Suprapubic skin (tissue), 4 donors: Measurements from ENCODE around the gene CCDC102B. TPM values are rescaled to one million over a fixed set of nuclear protein-coding genes. Genes with fewer than 3 reads are reported as not detected.
"Not testable (repeated sequence)": the region's sequence is repeated elsewhere in the genome, so short reads cannot be mapped to it uniquely, and the experiment has no call there.

Experiments used
- DNase-seq, 2 donors: peaks; one replicate each; pipeline ENCODE4 v3.0.0-alpha.2; 2019; ENCODE audit warnings: low spot score in 2 of 2
- H3K27ac ChIP-seq: fragments of 200-600 bp; sonication (generic); one replicate; pipeline ENCODE4 v1.5.1; 2019
- H3K27me3 ChIP-seq: fragments of 200-600 bp; sonication (generic); one replicate; pipeline ENCODE4 v1.5.1; 2019
- H3K36me3 ChIP-seq: fragments of 200-600 bp; sonication (generic); one replicate; pipeline ENCODE4 v1.5.1; 2019
- H3K4me1 ChIP-seq: fragments of 200-600 bp; sonication (generic); one replicate; pipeline ENCODE4 v1.5.1; 2019
- H3K4me3 ChIP-seq: fragments of 200-600 bp; sonication (generic); one replicate; pipeline ENCODE4 v1.5.1; 2019; ENCODE audit warnings: mild to moderate bottlenecking
- H3K9me3 ChIP-seq: fragments of 200-600 bp; sonication (generic); one replicate; pipeline ENCODE4 v1.5.1; 2019
- EP300 ChIP-seq: sonication (generic); formaldehyde crosslinking; IDR thresholded peaks from one replicate; pipeline ENCODE4 v1.6.1; 2017; ENCODE audit warnings: antibody characterized with exemption
- POLR2A ChIP-seq, 2 donors: fragments of 450-650 bp; IDR thresholded peaks; one replicate each; pipeline ENCODE4 v1.6.1; 2017; ENCODE audit warnings: antibody characterized with exemption in 2 of 2, mild to moderate bottlenecking in 2 of 2, moderate library complexity in 2 of 2
- POLR2AphosphoS5 ChIP-seq, 3 donors: sonication (generic); formaldehyde crosslinking; IDR thresholded peaks; one replicate each; pipeline ENCODE4 v1.6.1; 2017; ENCODE audit warnings: antibody characterized with exemption in 3 of 3
- WGBS: methylation state at CpG from one replicate; pipeline ENCODE4 v1.1.5; 2018; 5-methylcytosine and 5-hydroxymethylcytosine counted together
- total RNA-seq, 4 donors: library from RNA; depleted of rRNA; stranded (reverse); fragments of >200 nt; gene quantifications; one replicate each; pipeline ENCODE4 v1.1.0, GENCODE V29; 2016
- TF ChIP-seq, protein P1 (sequence below), 2 donors: fragments of 200-600 bp in 1 of 2; fragments of 450-650 bp in 1 of 2; sonication (generic) in 1 of 2; IDR thresholded peaks; one replicate each; pipeline ENCODE4 v1.5.1; 2016 to 2019; ENCODE audit warnings: antibody characterized with exemption in 2 of 2, mild to moderate bottlenecking in 1 of 2, moderate library complexity in 1 of 2

CCDC102B gene
- total RNA-seq, 4 donors from 2014 or later, result 1.6 to 4.1 (median 2.7) TPM; not detected in 1

DNA sequence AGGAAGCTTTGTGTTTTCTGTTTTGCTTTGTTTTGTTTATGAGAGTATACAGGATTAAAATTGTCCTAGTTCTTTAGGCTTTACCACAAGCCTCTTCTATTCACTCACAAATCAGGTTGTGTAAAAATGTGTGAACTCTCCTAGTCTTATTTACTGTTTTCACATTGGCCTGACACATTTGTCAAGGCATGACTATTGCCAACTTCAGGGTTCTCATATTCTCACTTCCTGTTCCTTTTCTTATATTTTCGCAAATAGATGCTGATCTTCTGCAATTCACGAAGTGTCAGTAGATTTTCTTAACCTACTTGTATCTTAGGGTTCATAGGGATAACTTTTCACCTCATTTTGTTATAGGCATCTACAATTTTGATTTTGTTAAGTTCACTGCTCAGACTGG, 67.1 kb downstream of the CCDC102B start:
- Histone ChIP-seq H3K27me3 (no peaks in the 10 kb centered on the region), H3K9me3 (no peaks in the 10 kb centered on the region), H3K4me1 (no peaks in the 10 kb centered on the region), H3K27ac (no peak overlapping the region), H3K36me3 (no peaks in the 10 kb centered on the region), H3K4me3 (no peak overlapping the region)
- DNase-seq, result no peak
- WGBS, result 77% methylated on average over 2 of the region's 2 CpGs
- TF ChIP-seq POLR2AphosphoS5 (IDR thresholded peaks at IDR 0.05) (no peak), EP300 (no peak), POLR2A (IDR thresholded peaks at IDR 0.05) (no peak)
- TF ChIP-seq, protein P1, sequence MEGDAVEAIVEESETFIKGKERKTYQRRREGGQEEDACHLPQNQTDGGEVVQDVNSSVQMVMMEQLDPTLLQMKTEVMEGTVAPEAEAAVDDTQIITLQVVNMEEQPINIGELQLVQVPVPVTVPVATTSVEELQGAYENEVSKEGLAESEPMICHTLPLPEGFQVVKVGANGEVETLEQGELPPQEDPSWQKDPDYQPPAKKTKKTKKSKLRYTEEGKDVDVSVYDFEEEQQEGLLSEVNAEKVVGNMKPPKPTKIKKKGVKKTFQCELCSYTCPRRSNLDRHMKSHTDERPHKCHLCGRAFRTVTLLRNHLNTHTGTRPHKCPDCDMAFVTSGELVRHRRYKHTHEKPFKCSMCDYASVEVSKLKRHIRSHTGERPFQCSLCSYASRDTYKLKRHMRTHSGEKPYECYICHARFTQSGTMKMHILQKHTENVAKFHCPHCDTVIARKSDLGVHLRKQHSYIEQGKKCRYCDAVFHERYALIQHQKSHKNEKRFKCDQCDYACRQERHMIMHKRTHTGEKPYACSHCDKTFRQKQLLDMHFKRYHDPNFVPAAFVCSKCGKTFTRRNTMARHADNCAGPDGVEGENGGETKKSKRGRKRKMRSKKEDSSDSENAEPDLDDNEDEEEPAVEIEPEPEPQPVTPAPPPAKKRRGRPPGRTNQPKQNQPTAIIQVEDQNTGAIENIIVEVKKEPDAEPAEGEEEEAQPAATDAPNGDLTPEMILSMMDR (IDR thresholded peaks at IDR 0.05), result no peak

DNA sequence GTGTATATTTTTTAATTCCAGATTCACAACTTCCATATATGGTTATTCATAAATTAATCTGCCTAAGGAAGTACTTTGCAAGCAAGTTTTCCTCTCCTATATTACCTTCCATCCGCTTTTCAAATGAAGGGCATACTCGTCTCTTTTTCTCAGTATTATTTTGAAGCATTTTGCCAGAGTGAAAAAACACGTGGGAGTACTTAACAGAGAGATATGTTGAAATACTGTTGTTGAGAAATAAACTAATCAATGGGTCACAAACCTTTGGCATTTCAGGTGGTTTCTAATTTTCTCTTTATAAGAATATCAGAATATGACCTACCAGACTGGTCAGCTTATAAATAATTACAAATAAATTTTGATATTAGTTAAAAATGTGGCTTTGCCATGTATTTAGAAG, 67.6 kb downstream of the CCDC102B start:
- TF ChIP-seq EP300, result no peak
- no peak for TF ChIP-seq POLR2AphosphoS5 (IDR thresholded peaks at IDR 0.05)
- no peak for TF ChIP-seq POLR2A (IDR thresholded peaks at IDR 0.05)
- TF ChIP-seq, protein P1 (IDR thresholded peaks at IDR 0.05), result no peak
- 74% methylated on average over 3 of the region's 3 CpGs for WGBS
- Histone ChIP-seq H3K36me3 (no peaks in the 10 kb centered on the region), H3K4me3 (no peak overlapping the region), H3K4me1 (no peaks in the 10 kb centered on the region), H3K27me3 (no peaks in the 10 kb centered on the region), H3K27ac (no peak overlapping the region), H3K9me3 (no peaks in the 10 kb centered on the region)
- DNase-seq, result no peak

DNA sequence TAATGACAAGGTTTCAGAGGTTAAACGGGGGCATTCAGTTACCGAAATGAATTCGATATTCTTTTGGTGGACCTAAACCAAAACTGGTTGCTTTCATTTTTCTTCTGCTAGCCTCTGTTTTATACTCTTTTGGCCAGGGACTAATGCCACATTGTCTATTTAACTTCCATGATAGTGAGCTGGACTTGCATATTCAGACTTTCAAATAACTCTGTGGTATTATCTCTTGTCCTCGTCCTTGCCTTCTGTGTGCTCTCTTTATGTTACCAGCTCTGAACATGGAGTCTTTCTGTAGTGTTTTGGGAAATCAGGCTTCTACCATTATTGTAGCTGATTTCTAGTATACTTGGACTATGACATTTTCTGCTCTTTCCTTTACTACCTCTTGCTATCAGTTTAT, 75.1 kb downstream of the CCDC102B start:
- Histone ChIP-seq H3K4me1 (no peaks in the 10 kb centered on the region), H3K4me3 (no peak overlapping the region), H3K27me3 (no peaks in the 10 kb centered on the region), H3K9me3 (no peaks in the 10 kb centered on the region), H3K36me3 (no peaks in the 10 kb centered on the region), H3K27ac (no peak overlapping the region)
- 87% methylated on average over 4 of the region's 4 CpGs for WGBS
- DNase-seq, result no peak
- TF ChIP-seq, protein P1 (IDR thresholded peaks at IDR 0.05), result no peak

DNA sequence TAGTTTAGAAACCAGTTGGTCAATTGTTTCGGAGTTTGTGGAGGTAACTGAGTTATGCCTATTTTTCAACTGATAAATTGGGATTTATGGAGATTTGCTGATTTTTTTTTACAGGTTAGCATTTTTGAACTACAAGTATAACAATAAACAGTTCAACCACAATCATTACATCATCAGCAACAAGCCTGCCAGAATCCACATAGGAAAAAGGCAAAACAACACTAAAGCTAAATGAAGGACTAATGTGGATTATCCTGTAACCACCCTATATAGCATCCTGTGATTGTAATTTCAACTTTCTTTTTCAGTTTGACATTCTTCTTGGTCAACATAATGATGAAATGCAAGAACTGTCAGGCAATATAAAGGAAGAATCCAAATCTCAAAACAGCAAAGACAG, 76.5 kb downstream of the CCDC102B start:
- H3K4me3 ChIP-seq, result no peak overlapping the region
- H3K9me3 ChIP-seq, result no peaks in the 10 kb centered on the region
- no peaks in the 10 kb centered on the region for H3K36me3 ChIP-seq
- no peak overlapping the region for H3K27ac ChIP-seq
- TF ChIP-seq, protein P1 (IDR thresholded peaks at IDR 0.05), result no peak
- TF ChIP-seq EP300, result no peak
- no peak for TF ChIP-seq POLR2AphosphoS5 (IDR thresholded peaks at IDR 0.05)
- TF ChIP-seq POLR2A (IDR thresholded peaks at IDR 0.05), result no peak
- WGBS, result 85% methylated on average over 1 of the region's 1 CpG
- no peak for DNase-seq
- H3K4me1 ChIP-seq, result no peaks in the 10 kb centered on the region
- no peaks in the 10 kb centered on the region for H3K27me3 ChIP-seq

DNA sequence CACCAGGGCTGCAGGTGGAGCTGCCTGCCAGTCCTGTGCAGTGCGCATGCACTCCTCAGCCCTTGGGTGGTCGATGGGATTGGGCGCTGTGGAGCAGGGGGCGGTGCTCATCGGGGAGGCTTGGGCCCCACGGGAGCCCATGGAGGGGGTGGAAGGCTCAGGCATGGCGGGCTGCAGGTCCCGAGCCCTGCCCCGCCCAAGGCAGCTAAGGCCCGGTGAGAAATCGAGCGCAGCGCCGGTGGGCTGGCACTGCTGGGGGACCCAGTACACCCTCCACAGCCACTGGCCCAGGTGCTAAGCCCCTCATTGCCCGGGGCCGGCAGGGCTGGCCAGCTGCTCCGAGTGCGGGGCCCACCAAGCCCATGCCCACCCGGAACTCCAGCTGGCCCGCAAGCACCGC, 82.1 kb downstream of the CCDC102B start:
- DNase-seq, H3K36me3 ChIP-seq, H3K27me3 ChIP-seq, H3K9me3 ChIP-seq, H3K4me1 ChIP-seq, H3K27ac ChIP-seq, H3K4me3 ChIP-seq: not testable (repeated sequence)
- 97% methylated on average over 12 of the region's 21 CpGs for WGBS

DNA sequence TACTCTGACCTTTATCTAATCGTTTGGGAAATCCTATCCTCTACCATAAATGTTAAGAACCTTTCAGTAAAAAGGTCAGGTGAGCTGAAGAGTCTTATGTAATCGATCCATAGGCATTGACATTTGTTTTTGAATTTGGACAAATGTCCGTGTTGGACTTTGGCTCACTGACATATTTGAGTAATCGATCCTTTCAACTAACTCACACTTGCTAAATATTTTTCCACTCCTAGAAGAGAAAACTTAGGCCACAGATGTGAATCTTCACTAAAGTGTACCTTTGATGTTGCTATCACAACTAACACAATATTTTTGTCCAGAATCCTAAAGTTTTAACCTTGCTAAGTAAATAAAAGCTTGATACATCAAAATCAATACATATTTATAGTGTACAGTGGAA, 89.5 kb downstream of the CCDC102B start:
- no peak overlapping the region for H3K27ac ChIP-seq
- no peak overlapping the region for H3K4me3 ChIP-seq
- WGBS, result 87% methylated on average over 4 of the region's 4 CpGs
- TF ChIP-seq, protein P1 (IDR thresholded peaks at IDR 0.05), result no peak
- TF ChIP-seq POLR2A (IDR thresholded peaks at IDR 0.05), result no peak
- no peak for TF ChIP-seq EP300
- TF ChIP-seq POLR2AphosphoS5 (IDR thresholded peaks at IDR 0.05), result no peak
- H3K9me3 ChIP-seq, result no peaks in the 10 kb centered on the region
- no peak for DNase-seq
- no peaks in the 10 kb centered on the region for H3K4me1 ChIP-seq
- H3K27me3 ChIP-seq, result no peaks in the 10 kb centered on the region
- H3K36me3 ChIP-seq, result no peaks in the 10 kb centered on the region
